ENCODE measurements around the gene ADRA2A. TPM values are rescaled to one million over a fixed set of nuclear protein-coding genes. Genes with fewer than 3 reads are reported as not detected.

The ADRA2A gene
- polyA plus RNA-seq, 1 donor (not counting 4 experiments of a cell fraction or from before 2014, with no cell fraction given) = not detected

- H4K20me1 ChIP-seq (ENCODE audit: control insufficient read depth, extremely low read depth, insufficient read depth, low read length) = no peaks in the 10 kb centered on the region
- H3K79me2 ChIP-seq (ENCODE audit: control insufficient read depth, insufficient read depth, low read length) = no peaks in the 10 kb centered on the region
- H3K4me2 ChIP-seq (ENCODE audit: control insufficient read depth, extremely low read depth, insufficient read depth, low read depth, low read length) = peak overlapping the region; percentile 77
- no peak overlapping the region for H3K9ac ChIP-seq (ENCODE audit: control insufficient read depth, extremely low read depth, insufficient read depth, low read length)
- TF ChIP-seq EZH2 (IDR thresholded peaks at IDR 0.05; ENCODE audit: low read length) = peak; percentile 43
- TF ChIP-seq, protein P1, sequence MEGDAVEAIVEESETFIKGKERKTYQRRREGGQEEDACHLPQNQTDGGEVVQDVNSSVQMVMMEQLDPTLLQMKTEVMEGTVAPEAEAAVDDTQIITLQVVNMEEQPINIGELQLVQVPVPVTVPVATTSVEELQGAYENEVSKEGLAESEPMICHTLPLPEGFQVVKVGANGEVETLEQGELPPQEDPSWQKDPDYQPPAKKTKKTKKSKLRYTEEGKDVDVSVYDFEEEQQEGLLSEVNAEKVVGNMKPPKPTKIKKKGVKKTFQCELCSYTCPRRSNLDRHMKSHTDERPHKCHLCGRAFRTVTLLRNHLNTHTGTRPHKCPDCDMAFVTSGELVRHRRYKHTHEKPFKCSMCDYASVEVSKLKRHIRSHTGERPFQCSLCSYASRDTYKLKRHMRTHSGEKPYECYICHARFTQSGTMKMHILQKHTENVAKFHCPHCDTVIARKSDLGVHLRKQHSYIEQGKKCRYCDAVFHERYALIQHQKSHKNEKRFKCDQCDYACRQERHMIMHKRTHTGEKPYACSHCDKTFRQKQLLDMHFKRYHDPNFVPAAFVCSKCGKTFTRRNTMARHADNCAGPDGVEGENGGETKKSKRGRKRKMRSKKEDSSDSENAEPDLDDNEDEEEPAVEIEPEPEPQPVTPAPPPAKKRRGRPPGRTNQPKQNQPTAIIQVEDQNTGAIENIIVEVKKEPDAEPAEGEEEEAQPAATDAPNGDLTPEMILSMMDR (optimal IDR thresholded peaks at IDR 0.05 in 1 of 3, IDR thresholded peaks at IDR 0.05 in 1 of 3, conservative IDR thresholded peaks at IDR 0.05 in 1 of 3; ENCODE audit: extremely low read depth in 1 of 3, insufficient read depth in 2 of 3, low read length in 3 of 3) = no peak
- H3K36me3 ChIP-seq (ENCODE audit: control insufficient read depth in 2 of 2, extremely low read depth in 1 of 2, insufficient read depth in 2 of 2, low read length in 2 of 2) = no peaks in the 10 kb centered on the region
- no peaks in the 10 kb centered on the region for H3K9me1 ChIP-seq (ENCODE audit: control insufficient read depth, extremely low read depth, insufficient read depth, low read length)
- no peak overlapping the region for H2AFZ ChIP-seq (ENCODE audit: control insufficient read depth, low read length)
- peaks cover 5% of the 10 kb centered on the region for H3K9me3 ChIP-seq (ENCODE audit: control insufficient read depth, low read depth, low read length)
- dilution Hi-C loops (cut with MboI; ENCODE audit: extremely low pct_ligation_motif_present, low sequenced_read_pairs) = no loop called here
- H3K27me3 ChIP-seq (ENCODE audit: control insufficient read depth, extremely low read depth, insufficient read depth, low read length) = peaks cover 59% of the 10 kb centered on the region
- H3K4me1 ChIP-seq (ENCODE audit: control insufficient read depth, extremely low read depth, insufficient read depth, low read length) = no peaks in the 10 kb centered on the region
- no peak for FAIRE-seq
- no peak overlapping the region for H3K27ac ChIP-seq (ENCODE audit: control insufficient read depth, insufficient read depth, low read length)
- H3K4me3 ChIP-seq (ENCODE audit: control insufficient read depth in 2 of 3, extremely low read depth in 1 of 3, insufficient read depth in 2 of 3, low read depth in 1 of 3, low read length in 3 of 3) = peak overlapping the region in 1 of 3 experiments; percentile 57
- no peak for DNase-seq (ENCODE audit: low read depth, low spot score)
Measured at GRCh38 chr10:111075577-111076185, 1.1 kb upstream of the ADRA2A start.

GRCh38 chr10:111076191-111076681, 593 bp upstream of the ADRA2A start:
- DNase-seq (ENCODE audit: low read depth, low spot score) = no peak
- dilution Hi-C loops (cut with MboI; ENCODE audit: extremely low pct_ligation_motif_present, low sequenced_read_pairs) = no loop called here
- Histone ChIP-seq H4K20me1 (ENCODE audit: control insufficient read depth, extremely low read depth, insufficient read depth, low read length) (no peaks in the 10 kb centered on the region), H3K9me3 (ENCODE audit: control insufficient read depth, low read depth, low read length) (peaks cover 5% of the 10 kb centered on the region), H3K27ac (ENCODE audit: control insufficient read depth, insufficient read depth, low read length) (no peak overlapping the region), H3K4me2 (ENCODE audit: control insufficient read depth, extremely low read depth, insufficient read depth, low read depth, low read length) (peak overlapping the region; percentile 77), H2AFZ (ENCODE audit: control insufficient read depth, low read length) (peak overlapping the region; percentile 54), H3K27me3 (ENCODE audit: control insufficient read depth, extremely low read depth, insufficient read depth, low read length) (peaks cover 59% of the 10 kb centered on the region), H3K9me1 (ENCODE audit: control insufficient read depth, extremely low read depth, insufficient read depth, low read length) (no peaks in the 10 kb centered on the region), H3K79me2 (ENCODE audit: control insufficient read depth, insufficient read depth, low read length) (no peaks in the 10 kb centered on the region), H3K9ac (ENCODE audit: control insufficient read depth, extremely low read depth, insufficient read depth, low read length) (no peak overlapping the region), H3K4me3 (ENCODE audit: control insufficient read depth in 2 of 3, extremely low read depth in 1 of 3, insufficient read depth in 2 of 3, low read depth in 1 of 3, low read length in 3 of 3) (peak overlapping the region; percentile 32 to 59 (median 57)), H3K4me1 (ENCODE audit: control insufficient read depth, extremely low read depth, insufficient read depth, low read length) (no peaks in the 10 kb centered on the region), H3K36me3 (ENCODE audit: control insufficient read depth in 2 of 2, extremely low read depth in 1 of 2, insufficient read depth in 2 of 2, low read length in 2 of 2) (no peaks in the 10 kb centered on the region)
- no peak for TF ChIP-seq EZH2 (IDR thresholded peaks at IDR 0.05; ENCODE audit: low read length)
- TF ChIP-seq, protein P1 (optimal IDR thresholded peaks at IDR 0.05 in 1 of 3, IDR thresholded peaks at IDR 0.05 in 1 of 3, conservative IDR thresholded peaks at IDR 0.05 in 1 of 3; ENCODE audit: extremely low read depth in 1 of 3, insufficient read depth in 2 of 3, low read length in 3 of 3) = peak; percentile 61 to 91 (median 82)
- FAIRE-seq = peak; percentile 34
